Keratinocyte (primary cell): Measurements from ENCODE around the gene RAB6A. TPM values are rescaled to one million over a fixed set of nuclear protein-coding genes. Genes with fewer than 3 reads are reported as not detected.

Experiments used
- DNase-seq: peaks from one replicate; pipeline ENCODE4 v3.0.0-alpha.2; 2011; ENCODE audit warnings: low read depth, missing footprints, low spot score
- FAIRE-seq: peaks from 2 replicates; lab custom pipeline; 2011; peaks lifted over from hg19 to GRCh38; lab: Jason Lieb, UNC
- H2AFZ ChIP-seq: 2 replicates; pipeline ENCODE4 v1.6.0; 2012; ENCODE audit warnings: low read length, control low read depth, inconsistent platforms; ENCODE audit not compliant: control insufficient read depth
- H3K27ac ChIP-seq: 2 replicates; pipeline ENCODE4 v1.5.1; 2011; ENCODE audit warnings: low read length; ENCODE audit not compliant: control insufficient read depth, insufficient read depth
- H3K27me3 ChIP-seq: 3 replicates; pipeline ENCODE4 v1.6.0; 2011; ENCODE audit warnings: low read length; ENCODE audit not compliant: control insufficient read depth, insufficient read depth; ENCODE audit errors: extremely low read depth
- H3K36me3 ChIP-seq, 2 experiments: 2 replicates in 1 of 2; 3 replicates in 1 of 2; pipeline ENCODE4 v1.5.1; 2011; ENCODE audit warnings: low read length in 2 of 2, mild to moderate bottlenecking in 1 of 2; ENCODE audit not compliant: control insufficient read depth in 2 of 2, insufficient read depth in 2 of 2; ENCODE audit errors: extremely low read depth in 1 of 2
- H3K4me1 ChIP-seq: 3 replicates; pipeline ENCODE4 v1.5.1; 2011; ENCODE audit warnings: low read length; ENCODE audit not compliant: control insufficient read depth, insufficient read depth; ENCODE audit errors: extremely low read depth
- H3K4me2 ChIP-seq: 3 replicates; pipeline ENCODE4 v1.6.0; 2011; ENCODE audit warnings: low read depth, low read length; ENCODE audit not compliant: control insufficient read depth, insufficient read depth; ENCODE audit errors: extremely low read depth
- H3K4me3 ChIP-seq, 3 experiments: fragments of 200-600 bp in 1 of 3; sonication (generic) in 1 of 3; 2 replicates in 2 of 3; 3 replicates in 1 of 3; pipeline ENCODE4 v1.5.1; 2011 to 2016; ENCODE audit warnings: low read length in 3 of 3, mild to moderate bottlenecking in 3 of 3, control low read depth in 2 of 3, inconsistent platforms in 1 of 3, low read depth in 1 of 3, mixed read lengths in 1 of 3, mixed run types in 1 of 3, moderate library complexity in 1 of 3; ENCODE audit not compliant: control insufficient read depth in 2 of 3, insufficient read depth in 2 of 3; ENCODE audit errors: extremely low read depth in 1 of 3
- H3K79me2 ChIP-seq: 2 replicates; pipeline ENCODE4 v1.6.0; 2012; ENCODE audit warnings: low read length; ENCODE audit not compliant: control insufficient read depth, insufficient read depth
- H3K9ac ChIP-seq: 3 replicates; pipeline ENCODE4 v1.6.0; 2011; ENCODE audit warnings: low read length; ENCODE audit not compliant: control insufficient read depth, insufficient read depth; ENCODE audit errors: extremely low read depth
- H3K9me1 ChIP-seq: 3 replicates; pipeline ENCODE4 v1.6.0; 2011; ENCODE audit warnings: low read length; ENCODE audit not compliant: control insufficient read depth, insufficient read depth; ENCODE audit errors: extremely low read depth
- H3K9me3 ChIP-seq: 2 replicates; pipeline ENCODE4 v1.5.1; 2012; ENCODE audit warnings: low read depth, low read length; ENCODE audit not compliant: control insufficient read depth
- H4K20me1 ChIP-seq: 3 replicates; pipeline ENCODE4 v1.6.0; 2011; ENCODE audit warnings: low read length; ENCODE audit not compliant: control insufficient read depth, insufficient read depth; ENCODE audit errors: extremely low read depth
- EZH2 ChIP-seq: IDR thresholded peaks from one replicate; pipeline ENCODE4 v1.6.1; 2012; ENCODE audit warnings: inconsistent platforms, mild to moderate bottlenecking, low read length, moderate library complexity
- dilution Hi-C: fragments of 300-500 bp; cut with MboI; formaldehyde crosslinking; loops from one replicate; pipeline ENCODE4 v1.7.0; 2020; ENCODE audit warnings: low sequenced_read_pairs; ENCODE audit not compliant: extremely low pct_ligation_motif_present
- polyA plus RNA-seq, 5 experiments: library from polyadenylated mRNA; depleted of rRNA in 3 of 5; stranded (reverse) in 3 of 5; stranded (forward) in 1 of 5; unstranded in 1 of 5; fragments of >200 nt; gene quantifications; 1 replicate in 1 of 5; 2 replicates in 3 of 5; 3 replicates in 1 of 5; pipeline versions ENCODE4 v1.2.1 to v1.2.3, GENCODE V29; 2011 to 2012; ENCODE audit warnings: missing spikeins in 2 of 5, low read depth in 1 of 5, low replicate concordance in 1 of 5
- TF ChIP-seq, protein P1 (sequence below), 3 experiments: IDR thresholded peaks in 1 of 3; conservative IDR thresholded peaks in 1 of 3; optimal IDR thresholded peaks in 1 of 3; 2 replicates in 2 of 3; 3 replicates in 1 of 3; pipeline versions ENCODE3 to v1.5.1; 2011; ENCODE audit warnings: low read length in 3 of 3, mild to moderate bottlenecking in 3 of 3, moderate library complexity in 2 of 3, control low read depth in 1 of 3, inconsistent platforms in 1 of 3; ENCODE audit not compliant: insufficient read depth in 2 of 3; ENCODE audit errors: extremely low read depth in 1 of 3

Gene RAB6A
- polyA plus RNA-seq, 1 donor (not counting 4 experiments of a cell fraction or from before 2014, with no cell fraction given), result 142 TPM

DNA sequence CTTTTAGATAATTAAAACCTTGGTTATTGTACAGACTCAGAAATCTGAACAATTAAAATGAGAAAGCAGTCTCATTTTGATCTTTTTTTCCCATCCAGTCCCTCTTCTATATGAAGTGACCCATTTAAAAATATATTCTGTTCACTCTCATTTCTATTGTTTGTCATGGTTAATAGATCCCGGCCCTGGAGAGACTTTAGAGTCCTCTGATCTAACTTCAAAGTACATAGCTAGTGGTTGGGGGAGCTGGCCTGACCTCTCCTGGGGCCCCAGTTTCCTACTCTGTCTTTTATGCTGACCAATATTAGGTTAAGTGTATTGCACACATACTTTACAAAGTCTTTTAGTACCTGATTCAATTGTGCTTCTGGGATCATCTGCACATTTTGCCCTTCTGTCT lies 40.3 kb upstream of the RAB6A start:
- Histone ChIP-seq H3K9me3 (no peaks in the 10 kb centered on the region), H4K20me1 (no peaks in the 10 kb centered on the region), H3K36me3 (no peaks in the 10 kb centered on the region), H3K4me3 (no peak overlapping the region), H3K79me2 (no peaks in the 10 kb centered on the region), H3K4me1 (no peaks in the 10 kb centered on the region), H3K27ac (no peak overlapping the region), H3K27me3 (no peaks in the 10 kb centered on the region), H3K4me2 (no peak overlapping the region), H2AFZ (no peak overlapping the region), H3K9ac (no peak overlapping the region), H3K9me1 (no peaks in the 10 kb centered on the region)
- TF ChIP-seq, protein P1, sequence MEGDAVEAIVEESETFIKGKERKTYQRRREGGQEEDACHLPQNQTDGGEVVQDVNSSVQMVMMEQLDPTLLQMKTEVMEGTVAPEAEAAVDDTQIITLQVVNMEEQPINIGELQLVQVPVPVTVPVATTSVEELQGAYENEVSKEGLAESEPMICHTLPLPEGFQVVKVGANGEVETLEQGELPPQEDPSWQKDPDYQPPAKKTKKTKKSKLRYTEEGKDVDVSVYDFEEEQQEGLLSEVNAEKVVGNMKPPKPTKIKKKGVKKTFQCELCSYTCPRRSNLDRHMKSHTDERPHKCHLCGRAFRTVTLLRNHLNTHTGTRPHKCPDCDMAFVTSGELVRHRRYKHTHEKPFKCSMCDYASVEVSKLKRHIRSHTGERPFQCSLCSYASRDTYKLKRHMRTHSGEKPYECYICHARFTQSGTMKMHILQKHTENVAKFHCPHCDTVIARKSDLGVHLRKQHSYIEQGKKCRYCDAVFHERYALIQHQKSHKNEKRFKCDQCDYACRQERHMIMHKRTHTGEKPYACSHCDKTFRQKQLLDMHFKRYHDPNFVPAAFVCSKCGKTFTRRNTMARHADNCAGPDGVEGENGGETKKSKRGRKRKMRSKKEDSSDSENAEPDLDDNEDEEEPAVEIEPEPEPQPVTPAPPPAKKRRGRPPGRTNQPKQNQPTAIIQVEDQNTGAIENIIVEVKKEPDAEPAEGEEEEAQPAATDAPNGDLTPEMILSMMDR (optimal IDR thresholded peaks at IDR 0.05 in 1 of 3, IDR thresholded peaks at IDR 0.05 in 1 of 3, conservative IDR thresholded peaks at IDR 0.05 in 1 of 3; ENCODE audit: extremely low read depth in 1 of 3, insufficient read depth in 2 of 3, low read length in 3 of 3), result no peak
- no peak for TF ChIP-seq EZH2
- no peak for FAIRE-seq
- dilution Hi-C loops, result no loop called here
- DNase-seq, result no peak

DNA sequence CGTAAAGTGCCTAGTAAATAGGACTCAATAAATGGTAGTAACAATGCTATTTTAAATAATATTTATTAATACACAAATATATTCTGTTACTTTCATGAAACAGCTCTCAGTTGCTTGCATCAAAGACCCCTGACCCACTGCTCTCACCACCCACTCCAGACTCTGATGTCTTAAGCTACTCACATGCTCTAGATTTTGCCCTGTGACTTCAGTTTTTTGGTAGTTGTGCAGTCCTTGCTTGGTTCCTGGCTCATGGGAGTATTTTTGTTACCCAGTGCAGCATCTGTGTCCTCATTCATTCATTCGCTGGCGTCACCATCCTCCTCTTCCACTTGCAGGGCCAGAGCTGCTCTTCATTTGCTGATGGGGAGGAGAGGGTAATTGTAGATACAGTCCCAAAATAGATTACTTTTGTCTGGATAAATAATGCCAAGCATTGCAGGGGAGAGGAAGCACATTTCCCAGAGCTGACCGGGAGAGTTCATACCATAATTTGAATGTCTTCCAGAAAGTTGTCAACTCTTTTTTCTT lies 39.5 kb upstream of the RAB6A start:
- FAIRE-seq (no peak), DNase-seq (no peak)
- Histone ChIP-seq H3K4me1 (no peaks in the 10 kb centered on the region), H3K27ac (no peak overlapping the region), H3K9me3 (no peaks in the 10 kb centered on the region), H3K27me3 (no peaks in the 10 kb centered on the region), H3K79me2 (no peaks in the 10 kb centered on the region), H3K9me1 (no peaks in the 10 kb centered on the region), H4K20me1 (no peaks in the 10 kb centered on the region), H3K4me3 (no peak overlapping the region), H3K9ac (no peak overlapping the region), H3K36me3 (no peaks in the 10 kb centered on the region), H2AFZ (no peak overlapping the region), H3K4me2 (no peak overlapping the region)
- dilution Hi-C loops, result no loop called here
- no peak for TF ChIP-seq EZH2

DNA sequence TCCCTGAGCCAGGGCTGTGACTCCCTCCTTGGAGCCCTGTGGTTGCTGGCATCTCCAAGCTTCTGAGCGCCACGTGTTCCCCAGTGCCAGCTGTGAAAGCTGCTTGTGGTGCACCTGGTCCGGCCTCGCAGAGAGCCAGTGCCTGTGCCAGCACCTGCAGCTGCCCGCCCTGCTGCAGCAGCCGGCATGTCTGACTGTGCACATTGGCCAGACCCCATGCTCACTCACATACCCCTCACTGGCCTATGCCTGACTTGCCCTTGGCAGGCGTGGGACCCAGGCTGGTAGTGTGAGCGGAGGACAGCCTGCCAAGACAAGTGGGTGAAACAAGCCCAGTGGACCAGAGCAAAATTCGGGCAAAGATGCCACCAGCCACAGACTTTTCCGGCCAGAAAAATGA lies 36.6 kb upstream of the RAB6A start:
- no peaks in the 10 kb centered on the region for H3K36me3 ChIP-seq
- no peaks in the 10 kb centered on the region for H3K9me1 ChIP-seq
- no peaks in the 10 kb centered on the region for H3K27me3 ChIP-seq
- no peak overlapping the region for H2AFZ ChIP-seq
- no peak overlapping the region for H3K9ac ChIP-seq
- no peak overlapping the region for H3K27ac ChIP-seq
- H3K79me2 ChIP-seq, result peaks cover 1% of the 10 kb centered on the region
- H3K4me3 ChIP-seq, result no peak overlapping the region
- TF ChIP-seq EZH2, result no peak
- TF ChIP-seq, protein P1 (optimal IDR thresholded peaks at IDR 0.05 in 1 of 3, IDR thresholded peaks at IDR 0.05 in 1 of 3, conservative IDR thresholded peaks at IDR 0.05 in 1 of 3; ENCODE audit: extremely low read depth in 1 of 3, insufficient read depth in 2 of 3, low read length in 3 of 3), result no peak
- no peaks in the 10 kb centered on the region for H3K4me1 ChIP-seq
- FAIRE-seq (no peak), DNase-seq (no peak)
- H3K9me3 ChIP-seq, result no peaks in the 10 kb centered on the region
- dilution Hi-C loops, result no loop called here
- no peaks in the 10 kb centered on the region for H4K20me1 ChIP-seq
- H3K4me2 ChIP-seq, result no peak overlapping the region
